Measurements from ENCODE around the gene RNF223. TPM values are rescaled to one million over a fixed set of nuclear protein-coding genes. Genes with fewer than 3 reads are reported as not detected.
A peak's percentile ranks its signal among the peaks of the same experiment; 100 is the strongest.
"Not testable (repeated sequence)": the region's sequence is repeated elsewhere in the genome, so short reads cannot be mapped to it uniquely, and the experiment has no call there.

The RNF223 gene
- total RNA-seq, 1 donor from 2014 or later, result not detected

DNA sequence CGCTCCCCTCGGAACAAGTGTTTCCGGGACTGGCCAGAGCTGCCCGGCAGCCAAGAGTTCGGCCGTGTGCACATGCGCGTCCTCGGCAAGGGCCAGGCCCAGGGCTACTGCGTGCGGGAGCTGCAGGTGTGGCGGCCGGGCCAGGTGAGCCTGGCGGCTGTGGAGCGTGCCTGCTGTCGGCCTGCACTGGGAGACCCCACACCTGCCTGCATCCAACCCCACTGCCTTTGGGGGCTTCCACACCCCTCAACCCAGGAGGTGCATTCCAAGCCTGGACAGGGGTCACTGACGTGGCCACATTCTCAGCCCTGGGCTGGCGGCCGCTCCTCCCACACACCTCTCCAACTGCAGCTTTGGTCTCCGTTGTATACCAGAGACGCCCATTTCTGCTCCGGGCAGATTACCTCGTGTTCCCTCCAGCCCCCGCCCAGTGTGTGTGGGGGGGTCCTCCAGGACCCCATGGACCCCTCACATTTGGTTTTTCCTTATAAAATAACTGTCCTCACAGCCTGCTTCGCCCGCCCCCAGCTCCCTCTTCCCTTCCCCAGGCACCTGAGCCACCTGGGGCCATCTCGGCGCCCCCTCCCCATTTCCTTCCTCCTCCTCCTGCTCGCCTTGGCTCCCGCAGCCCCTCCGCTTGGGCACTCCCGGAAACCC lies 6.1 kb downstream of the RNF223 start:
- H3K36me3 Mint-ChIP-seq (ENCODE audit: low read depth), result no peaks in the 10 kb centered on the region
- H3K4me1 Mint-ChIP-seq, result peaks cover 6% of the 10 kb centered on the region
- H3K9me3 Mint-ChIP-seq, result no peaks in the 10 kb centered on the region
- TF ChIP-seq, protein P1, sequence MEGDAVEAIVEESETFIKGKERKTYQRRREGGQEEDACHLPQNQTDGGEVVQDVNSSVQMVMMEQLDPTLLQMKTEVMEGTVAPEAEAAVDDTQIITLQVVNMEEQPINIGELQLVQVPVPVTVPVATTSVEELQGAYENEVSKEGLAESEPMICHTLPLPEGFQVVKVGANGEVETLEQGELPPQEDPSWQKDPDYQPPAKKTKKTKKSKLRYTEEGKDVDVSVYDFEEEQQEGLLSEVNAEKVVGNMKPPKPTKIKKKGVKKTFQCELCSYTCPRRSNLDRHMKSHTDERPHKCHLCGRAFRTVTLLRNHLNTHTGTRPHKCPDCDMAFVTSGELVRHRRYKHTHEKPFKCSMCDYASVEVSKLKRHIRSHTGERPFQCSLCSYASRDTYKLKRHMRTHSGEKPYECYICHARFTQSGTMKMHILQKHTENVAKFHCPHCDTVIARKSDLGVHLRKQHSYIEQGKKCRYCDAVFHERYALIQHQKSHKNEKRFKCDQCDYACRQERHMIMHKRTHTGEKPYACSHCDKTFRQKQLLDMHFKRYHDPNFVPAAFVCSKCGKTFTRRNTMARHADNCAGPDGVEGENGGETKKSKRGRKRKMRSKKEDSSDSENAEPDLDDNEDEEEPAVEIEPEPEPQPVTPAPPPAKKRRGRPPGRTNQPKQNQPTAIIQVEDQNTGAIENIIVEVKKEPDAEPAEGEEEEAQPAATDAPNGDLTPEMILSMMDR (conservative IDR thresholded peaks at IDR 0.05), result no peak
- H3K4me3 Mint-ChIP-seq, result peak overlapping the region; percentile 71
- H3K27me3 Mint-ChIP-seq (ENCODE audit: low read depth), result peaks cover 35% of the 10 kb centered on the region
- no peak for DNase-seq (ENCODE audit: low read depth, low spot score)
- H3K27ac Mint-ChIP-seq (ENCODE audit: unreplicated experiment), result no peak overlapping the region

DNA sequence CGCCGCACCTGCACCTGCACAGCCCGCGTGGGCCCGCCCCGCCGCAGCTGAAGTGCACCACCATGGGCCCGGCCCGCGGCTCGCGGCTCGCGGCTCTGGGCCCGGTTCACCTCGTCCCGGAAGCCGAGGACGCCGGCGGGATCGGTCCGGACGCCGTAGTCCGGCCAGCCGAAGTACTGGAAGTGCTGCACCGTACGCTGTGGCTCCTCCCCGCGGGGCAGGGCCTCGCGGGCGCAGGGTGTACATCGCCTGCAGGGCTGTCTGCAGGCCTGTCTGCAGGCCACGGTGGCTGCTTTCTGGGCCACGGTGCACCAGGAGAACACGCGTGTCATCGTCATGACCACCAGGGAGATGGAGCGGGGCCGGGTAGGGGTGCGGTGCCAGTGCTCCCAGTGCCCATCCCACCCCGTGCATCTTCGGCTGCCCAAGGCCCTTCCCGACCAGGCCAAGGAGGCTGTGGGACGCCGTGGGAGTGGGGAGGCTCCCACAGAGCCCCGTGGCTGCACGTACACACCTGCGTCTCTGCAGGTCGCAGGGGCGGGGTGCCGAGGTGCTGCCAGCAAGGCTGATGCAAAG lies 6.7 kb downstream of the RNF223 start:
- Mint-ChIP-seq H3K4me3 (peak overlapping the region; percentile 72), H3K27me3 (ENCODE audit: low read depth) (peaks cover 41% of the 10 kb centered on the region), H3K4me1 (peaks cover 6% of the 10 kb centered on the region), H3K27ac (ENCODE audit: unreplicated experiment) (no peak overlapping the region), H3K9me3 (no peaks in the 10 kb centered on the region), H3K36me3 (ENCODE audit: low read depth) (no peaks in the 10 kb centered on the region)
- TF ChIP-seq, protein P1 (conservative IDR thresholded peaks at IDR 0.05), result no peak
- no peak for DNase-seq (ENCODE audit: low read depth, low spot score)

DNA sequence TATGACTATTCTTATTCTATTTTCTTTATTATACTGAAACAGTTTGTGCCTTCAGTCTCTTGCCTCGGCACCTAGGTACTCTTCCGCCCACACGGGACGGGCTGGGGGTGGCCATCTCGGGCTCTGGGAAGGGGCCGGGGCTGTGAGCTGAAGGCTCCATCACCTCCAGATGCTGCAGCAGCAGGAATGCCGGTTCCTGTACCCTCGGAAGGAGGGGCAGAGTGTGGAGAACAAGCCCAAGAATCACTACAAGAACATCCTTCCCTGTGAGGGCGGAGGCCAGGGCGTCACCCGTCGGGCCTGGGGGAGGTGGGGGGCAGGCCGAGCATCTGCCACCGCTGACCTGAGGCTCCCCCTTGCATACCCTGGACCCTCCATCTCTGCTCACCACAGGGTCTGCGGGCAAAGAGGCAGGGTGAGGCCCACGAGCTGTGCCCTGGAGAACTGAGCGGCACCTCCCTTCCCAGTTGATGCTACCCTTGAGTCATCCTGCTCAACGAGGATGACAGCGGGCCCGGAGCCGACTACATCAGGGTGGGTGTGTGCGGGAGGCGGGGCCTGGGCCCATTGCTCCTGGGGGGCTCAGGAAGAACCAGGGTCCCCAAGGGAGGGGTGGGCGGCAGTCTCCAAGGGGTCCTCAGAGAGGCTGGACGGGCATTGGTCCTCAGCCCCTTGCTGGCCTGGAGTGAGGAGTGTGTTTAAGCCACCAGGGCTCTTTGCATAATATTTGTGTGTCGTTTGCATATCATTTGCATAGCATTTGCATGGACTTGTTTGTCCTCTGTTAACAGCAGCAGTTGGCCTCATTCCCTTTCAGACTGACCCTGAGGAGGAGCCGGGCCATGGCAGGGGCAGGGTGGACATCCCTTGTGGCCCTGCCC lies 7.5 kb downstream of the RNF223 start:
- Mint-ChIP-seq H3K27ac (ENCODE audit: unreplicated experiment) (no peak overlapping the region), H3K4me3 (peak overlapping the region; percentile 72), H3K4me1 (peaks cover 6% of the 10 kb centered on the region), H3K27me3 (ENCODE audit: low read depth) (peaks cover 44% of the 10 kb centered on the region), H3K9me3 (no peaks in the 10 kb centered on the region), H3K36me3 (ENCODE audit: low read depth) (no peaks in the 10 kb centered on the region)
- TF ChIP-seq, protein P1 (conservative IDR thresholded peaks at IDR 0.05), result no peak
- no peak for DNase-seq (ENCODE audit: low read depth, low spot score)

DNA sequence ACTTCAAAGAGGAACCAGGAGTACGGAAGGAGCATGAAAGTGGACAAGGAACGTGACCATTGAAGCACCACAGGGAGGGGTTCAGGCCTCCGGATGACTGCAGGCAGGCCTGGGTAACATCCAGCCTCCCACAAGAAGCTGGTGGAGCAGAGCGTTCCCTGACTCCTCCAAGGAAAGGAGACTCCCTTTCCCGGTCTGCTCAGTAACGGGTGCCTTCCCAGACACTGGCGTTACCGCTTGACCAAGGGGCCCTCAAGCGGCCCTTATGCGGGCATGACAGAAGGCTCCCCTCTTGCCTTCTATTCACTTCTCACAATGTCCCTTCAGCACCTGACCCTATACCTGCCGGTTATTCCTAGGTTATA lies 8.2 kb downstream of the RNF223 start:
- H3K4me1 Mint-ChIP-seq, result not testable (repeated sequence)
- peaks cover 49% of the 10 kb centered on the region for H3K27me3 Mint-ChIP-seq (ENCODE audit: low read depth)

DNA sequence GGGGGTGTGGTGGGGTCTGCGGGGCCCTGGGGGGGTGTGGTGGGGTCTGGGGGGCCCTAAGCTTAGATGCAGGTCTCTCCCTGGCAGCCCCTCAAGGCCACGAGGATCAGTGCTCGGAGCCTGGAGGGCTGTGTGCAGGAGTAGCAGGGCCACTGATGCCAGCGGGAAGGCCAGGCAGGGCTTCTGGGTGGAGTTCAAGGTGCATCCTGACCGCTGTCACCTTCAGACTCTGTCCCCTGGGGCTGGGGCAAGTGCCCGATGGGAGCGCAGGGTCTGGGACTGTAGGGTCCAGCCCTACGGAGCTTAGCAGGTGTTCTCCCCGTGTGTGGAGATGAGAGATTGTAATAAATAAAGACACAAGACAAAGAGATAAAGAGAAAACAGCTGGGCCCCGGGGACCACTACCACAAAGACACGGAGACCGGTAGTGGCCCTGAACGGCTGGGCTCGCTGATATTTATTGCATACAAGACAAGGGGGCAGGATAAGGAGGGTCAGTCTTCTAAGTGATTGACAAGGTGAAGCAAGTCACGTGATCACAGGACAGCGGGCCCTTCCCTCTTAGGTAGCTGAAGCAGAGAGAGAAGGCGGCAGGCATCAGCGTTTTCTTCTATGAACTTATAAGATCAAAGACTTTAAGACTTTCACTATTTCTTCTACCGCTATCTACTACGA lies 8.7 kb downstream of the RNF223 start:
- no peak for DNase-seq (ENCODE audit: low read depth, low spot score)
- Mint-ChIP-seq H3K27me3 (ENCODE audit: low read depth) (peaks cover 53% of the 10 kb centered on the region), H3K4me1 (peaks cover 6% of the 10 kb centered on the region), H3K27ac (ENCODE audit: unreplicated experiment) (no peak overlapping the region), H3K4me3 (peak overlapping the region; percentile 59), H3K9me3 (no peaks in the 10 kb centered on the region), H3K36me3 (ENCODE audit: low read depth) (no peaks in the 10 kb centered on the region)
- TF ChIP-seq, protein P1 (conservative IDR thresholded peaks at IDR 0.05), result no peak

More for the DNA sequence above, 8.2 kb downstream of the RNF223 start:
- not testable (repeated sequence) for H3K36me3 Mint-ChIP-seq (ENCODE audit: low read depth); H3K9me3 Mint-ChIP-seq; DNase-seq (ENCODE audit: low read depth, low spot score); H3K27ac Mint-ChIP-seq (ENCODE audit: unreplicated experiment)
- H3K4me3 Mint-ChIP-seq, result peak overlapping the region; percentile 59

All from neural crest cell (in vitro differentiated cells).